ENCODE results near the gene BAIAP2L1. TPM values are rescaled to one million over a fixed set of nuclear protein-coding genes. Genes with fewer than 3 reads are reported as not detected.

Gene BAIAP2L1
- total and polyA plus RNA-seq, 9 of the 15 experiments (the other 6 are each of a cell fraction or from before 2014, with no cell fraction given) = 4.2 to 29.8 (median 15.5) TPM

DNA sequence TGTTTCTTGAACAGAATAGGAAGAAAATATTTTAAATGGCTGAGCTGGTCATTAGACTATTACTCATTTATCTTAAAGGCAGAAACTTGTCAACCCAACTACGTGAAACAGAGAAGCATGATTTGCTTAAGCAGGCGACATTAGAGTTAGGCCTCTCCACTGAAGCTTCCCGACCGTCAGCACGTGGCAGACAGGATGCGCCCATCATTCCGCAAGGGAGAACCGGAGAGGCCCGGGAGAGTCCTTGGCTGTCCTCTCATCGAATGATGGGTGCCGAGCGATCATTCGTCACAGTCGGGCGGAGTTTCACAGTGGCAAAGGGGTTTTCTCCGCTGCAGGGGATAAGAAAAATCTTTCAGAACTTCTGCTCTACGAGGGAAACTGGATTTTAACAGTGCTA lies 107.6 kb downstream of the BAIAP2L1 start:
- intact Hi-C loops (cut with micrococcal nuclease) (loop anchor here (5.0 kb wide), 2 partner anchors 129 to 271 kb away; no protein-coding TSS in a partner anchor), in situ Hi-C loops (cut with MboI) (loop anchor here (10.0 kb wide), 1 partner anchor 452 kb away; no protein-coding TSS in a partner anchor)
- ChIA-PET POLR2A (interaction anchor here (1.4 kb wide), 1 partner anchor 108 kb away, joined by 3 read pairs; the partner anchor contains the start of gene BAIAP2L1), CTCF (ENCODE audit: low intra/inter-chr PET ratio) (interaction anchor here (2.3 kb wide), 1 partner anchor 108 kb away, joined by 23 read pairs; the partner anchor contains the start of gene BAIAP2L1)
- no TSS peak for BruUV-seq (replicated peaks)
- Histone ChIP-seq H3K27ac (ENCODE audit: extremely low read depth, low read depth, low read length) (no peak overlapping the region), H3K4me1 (replicated peaks in 1 of 2; ENCODE audit: control insufficient read depth in 2 of 2, insufficient read depth in 2 of 2, low read length in 2 of 2) (peaks cover 0 to 18% of the 10 kb centered on the region in 2 experiments; a peak in 2 of 5 replicates), H2AFZ (ENCODE audit: low read depth, low read length) (no peak overlapping the region), H3K4me3 (no peak overlapping the region), H3K9me3 (replicated peaks; ENCODE audit: control insufficient read depth, insufficient read depth, low read depth, low read length) (no peaks in the 10 kb centered on the region), H3K9me1 (ENCODE audit: control insufficient read depth, insufficient read depth, low read length) (no peaks in the 10 kb centered on the region), H3K27me3 (ENCODE audit: control insufficient read depth in 2 of 2, insufficient read depth in 2 of 2, low read length in 2 of 2) (peaks cover 0 to 61% of the 10 kb centered on the region in 2 experiments; a peak in 2 of 5 replicates), H3K79me2 (ENCODE audit: control insufficient read depth, insufficient read depth, low read length) (no peaks in the 10 kb centered on the region), H3K9ac (ENCODE audit: insufficient read depth in 1 of 2, low read depth in 2 of 2, low read length in 2 of 2) (peak overlapping the region in 1 of 2 experiments; percentile 55; a peak in 1 of 4 replicates), H3K4me2 (ENCODE audit: insufficient read depth, low read length) (no peak overlapping the region), H4K20me1 (replicated peaks; ENCODE audit: control insufficient read depth, insufficient read depth, low read length) (peaks cover 21% of the 10 kb centered on the region), H3K36me3 (ENCODE audit: control insufficient read depth, insufficient read depth, low read length) (peaks cover 37% of the 10 kb centered on the region; the same call in 2 of the 3 replicates)
- no peak for FAIRE-seq
- WGBS (ENCODE audit: insufficient coverage, low coverage, missing lambda C conversion rate) = 67% methylated on average over 17 of the region's 17 CpGs
- ATAC-seq = no peak
- no peak for DNase-seq (ENCODE audit: extremely low read depth in 1 of 4, low spot score in 3 of 4)
- TF ChIP-seq MBD2 (IDR thresholded peaks at IDR 0.05; ENCODE audit: borderline replicate concordance, low read depth) (no peak), PHTF2 (CRISPR knock-in tag; IDR thresholded peaks at IDR 0.05) (no peak), ZNF224 (CRISPR knock-in tag; IDR thresholded peaks at IDR 0.05) (no peak), MTA2 (IDR thresholded peaks at IDR 0.05; ENCODE audit: low read depth) (no peak), NCOR1 (IDR thresholded peaks at IDR 0.05) (no peak), ZNF75A (CRISPR knock-in tag; IDR thresholded peaks at IDR 0.05) (no peak), SIRT6 (IDR thresholded peaks at IDR 0.05; ENCODE audit: low read depth, low read length) (no peak), JUNB (CRISPR knock-in tag; conservative IDR thresholded peaks at IDR 0.05) (no peak), NRF1 (conservative IDR thresholded peaks at IDR 0.05 in 1 of 2, IDR thresholded peaks at IDR 0.05 in 1 of 2) (no peak), TAF9B (IDR thresholded peaks at IDR 0.05; ENCODE audit: partially characterized antibody) (no peak)
- TF ChIP-seq, protein P1, sequence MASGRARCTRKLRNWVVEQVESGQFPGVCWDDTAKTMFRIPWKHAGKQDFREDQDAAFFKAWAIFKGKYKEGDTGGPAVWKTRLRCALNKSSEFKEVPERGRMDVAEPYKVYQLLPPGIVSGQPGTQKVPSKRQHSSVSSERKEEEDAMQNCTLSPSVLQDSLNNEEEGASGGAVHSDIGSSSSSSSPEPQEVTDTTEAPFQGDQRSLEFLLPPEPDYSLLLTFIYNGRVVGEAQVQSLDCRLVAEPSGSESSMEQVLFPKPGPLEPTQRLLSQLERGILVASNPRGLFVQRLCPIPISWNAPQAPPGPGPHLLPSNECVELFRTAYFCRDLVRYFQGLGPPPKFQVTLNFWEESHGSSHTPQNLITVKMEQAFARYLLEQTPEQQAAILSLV (tag; IDR thresholded peaks at IDR 0.05) = no peak
- TF ChIP-seq, protein P2, sequence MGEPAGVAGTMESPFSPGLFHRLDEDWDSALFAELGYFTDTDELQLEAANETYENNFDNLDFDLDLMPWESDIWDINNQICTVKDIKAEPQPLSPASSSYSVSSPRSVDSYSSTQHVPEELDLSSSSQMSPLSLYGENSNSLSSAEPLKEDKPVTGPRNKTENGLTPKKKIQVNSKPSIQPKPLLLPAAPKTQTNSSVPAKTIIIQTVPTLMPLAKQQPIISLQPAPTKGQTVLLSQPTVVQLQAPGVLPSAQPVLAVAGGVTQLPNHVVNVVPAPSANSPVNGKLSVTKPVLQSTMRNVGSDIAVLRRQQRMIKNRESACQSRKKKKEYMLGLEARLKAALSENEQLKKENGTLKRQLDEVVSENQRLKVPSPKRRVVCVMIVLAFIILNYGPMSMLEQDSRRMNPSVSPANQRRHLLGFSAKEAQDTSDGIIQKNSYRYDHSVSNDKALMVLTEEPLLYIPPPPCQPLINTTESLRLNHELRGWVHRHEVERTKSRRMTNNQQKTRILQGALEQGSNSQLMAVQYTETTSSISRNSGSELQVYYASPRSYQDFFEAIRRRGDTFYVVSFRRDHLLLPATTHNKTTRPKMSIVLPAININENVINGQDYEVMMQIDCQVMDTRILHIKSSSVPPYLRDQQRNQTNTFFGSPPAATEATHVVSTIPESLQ (CRISPR knock-in tag; IDR thresholded peaks at IDR 0.05) = no peak
- TF ChIP-seq, protein P3, sequence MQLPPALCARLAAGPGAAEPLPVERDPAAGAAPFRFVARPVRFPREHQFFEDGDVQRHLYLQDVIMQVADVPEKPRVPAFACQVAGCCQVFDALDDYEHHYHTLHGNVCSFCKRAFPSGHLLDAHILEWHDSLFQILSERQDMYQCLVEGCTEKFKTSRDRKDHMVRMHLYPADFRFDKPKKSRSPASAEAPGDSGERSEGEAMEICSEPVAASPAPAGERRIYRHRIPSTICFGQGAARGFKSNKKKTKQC (CRISPR knock-in tag; IDR thresholded peaks at IDR 0.05) = no peak
- TF ChIP-seq, protein P4, sequence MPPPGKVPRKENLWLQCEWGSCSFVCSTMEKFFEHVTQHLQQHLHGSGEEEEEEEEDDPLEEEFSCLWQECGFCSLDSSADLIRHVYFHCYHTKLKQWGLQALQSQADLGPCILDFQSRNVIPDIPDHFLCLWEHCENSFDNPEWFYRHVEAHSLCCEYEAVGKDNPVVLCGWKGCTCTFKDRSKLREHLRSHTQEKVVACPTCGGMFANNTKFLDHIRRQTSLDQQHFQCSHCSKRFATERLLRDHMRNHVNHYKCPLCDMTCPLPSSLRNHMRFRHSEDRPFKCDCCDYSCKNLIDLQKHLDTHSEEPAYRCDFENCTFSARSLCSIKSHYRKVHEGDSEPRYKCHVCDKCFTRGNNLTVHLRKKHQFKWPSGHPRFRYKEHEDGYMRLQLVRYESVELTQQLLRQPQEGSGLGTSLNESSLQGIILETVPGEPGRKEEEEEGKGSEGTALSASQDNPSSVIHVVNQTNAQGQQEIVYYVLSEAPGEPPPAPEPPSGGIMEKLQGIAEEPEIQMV (tag; conservative IDR thresholded peaks at IDR 0.05; ENCODE audit: low read depth) = no peak
